ENCODE measurements around the gene POLD1.

The POLD1 gene

DNA sequence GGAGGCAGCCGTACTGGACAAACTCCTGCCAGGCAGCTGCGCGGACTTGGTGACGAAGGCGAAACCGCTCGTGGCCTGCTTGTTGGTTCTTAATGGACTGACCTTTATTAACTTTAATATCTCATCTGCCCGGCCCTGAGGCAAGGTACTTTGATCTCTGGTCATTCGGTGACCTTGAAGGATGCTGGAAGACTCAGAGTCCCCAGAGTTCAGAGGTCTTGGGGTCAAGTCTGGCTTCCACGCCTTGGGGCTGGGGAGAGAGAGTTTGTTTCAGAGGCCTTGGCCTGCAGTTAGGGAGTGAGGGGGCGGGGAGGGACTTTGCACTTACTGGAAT is 82.5 kb downstream of the POLD1 start:
- DNase-seq (ENCODE audit: low read depth in 2 of 2), result no peak

DNA sequence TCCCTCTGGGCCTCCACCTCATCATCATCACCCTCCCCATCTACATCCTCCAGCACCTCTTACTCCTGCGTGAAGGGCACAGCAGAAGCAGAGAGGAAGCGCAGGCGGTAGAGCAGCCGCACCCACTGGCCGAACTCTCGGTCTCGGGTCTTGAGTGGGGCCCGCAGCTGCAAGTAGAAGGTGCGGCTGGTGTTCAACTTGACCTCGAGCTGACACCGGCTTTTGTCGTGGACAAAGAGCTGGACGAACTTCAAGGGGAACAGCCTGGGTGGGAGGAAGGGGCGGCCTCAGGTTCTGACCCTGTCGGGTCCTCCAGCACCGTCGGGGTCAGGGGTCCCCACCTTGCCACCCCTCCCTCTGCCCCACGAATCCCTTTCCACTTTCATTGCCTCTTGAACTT is 83.4 kb downstream of the POLD1 start:
- no peak for DNase-seq (ENCODE audit: low read depth in 2 of 2)
